ENCODE data around the gene SEC14L1. TPM values are rescaled to one million over a fixed set of nuclear protein-coding genes. Genes with fewer than 3 reads are reported as not detected.

The SEC14L1 gene
- total RNA-seq, 2 donors from 2014 or later, result 31.0 to 38.8 TPM

DNA sequence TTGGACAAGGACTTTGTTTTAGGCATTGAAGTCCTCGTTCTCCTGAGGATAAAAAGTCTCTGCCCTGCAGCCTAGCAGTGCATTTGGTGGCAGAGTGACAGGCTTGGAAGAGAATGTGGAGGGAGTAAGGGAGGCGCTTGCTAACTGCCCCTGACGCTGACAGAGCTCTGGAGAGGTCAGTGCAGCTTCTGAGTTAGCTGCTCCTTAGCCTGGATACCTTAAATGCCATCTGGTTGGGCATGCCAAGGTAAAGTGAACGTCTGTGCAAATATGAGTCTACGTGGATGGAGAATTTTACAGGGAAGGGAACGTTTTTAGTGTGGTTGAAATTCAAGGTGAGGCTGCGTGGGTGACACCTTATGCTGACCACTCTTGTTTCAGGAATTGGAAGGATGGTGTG is 44.4 kb downstream of the SEC14L1 start:
- TF ChIP-seq, protein P1, sequence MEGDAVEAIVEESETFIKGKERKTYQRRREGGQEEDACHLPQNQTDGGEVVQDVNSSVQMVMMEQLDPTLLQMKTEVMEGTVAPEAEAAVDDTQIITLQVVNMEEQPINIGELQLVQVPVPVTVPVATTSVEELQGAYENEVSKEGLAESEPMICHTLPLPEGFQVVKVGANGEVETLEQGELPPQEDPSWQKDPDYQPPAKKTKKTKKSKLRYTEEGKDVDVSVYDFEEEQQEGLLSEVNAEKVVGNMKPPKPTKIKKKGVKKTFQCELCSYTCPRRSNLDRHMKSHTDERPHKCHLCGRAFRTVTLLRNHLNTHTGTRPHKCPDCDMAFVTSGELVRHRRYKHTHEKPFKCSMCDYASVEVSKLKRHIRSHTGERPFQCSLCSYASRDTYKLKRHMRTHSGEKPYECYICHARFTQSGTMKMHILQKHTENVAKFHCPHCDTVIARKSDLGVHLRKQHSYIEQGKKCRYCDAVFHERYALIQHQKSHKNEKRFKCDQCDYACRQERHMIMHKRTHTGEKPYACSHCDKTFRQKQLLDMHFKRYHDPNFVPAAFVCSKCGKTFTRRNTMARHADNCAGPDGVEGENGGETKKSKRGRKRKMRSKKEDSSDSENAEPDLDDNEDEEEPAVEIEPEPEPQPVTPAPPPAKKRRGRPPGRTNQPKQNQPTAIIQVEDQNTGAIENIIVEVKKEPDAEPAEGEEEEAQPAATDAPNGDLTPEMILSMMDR (IDR thresholded peaks at IDR 0.05), result no peak
- Histone ChIP-seq H3K4me3 (no peak overlapping the region), H3K9ac (ENCODE audit: low read depth in 2 of 2, low read length in 2 of 2) (no peak overlapping the region), H3K4me1 (no peaks in the 10 kb centered on the region), H3K27me3 (no peaks in the 10 kb centered on the region), H3K27ac (no peak overlapping the region), H3K36me3 (no peaks in the 10 kb centered on the region), H3K9me3 (no peaks in the 10 kb centered on the region)
- intact Hi-C loops (cut with DNase I), result no loop called here
- no peak for DNase-seq

- intact Hi-C loops (cut with DNase I), result no loop called here
- TF ChIP-seq, protein P1 (IDR thresholded peaks at IDR 0.05), result no peak
- Histone ChIP-seq H3K36me3 (no peaks in the 10 kb centered on the region), H3K4me3 (no peak overlapping the region), H3K9ac (ENCODE audit: low read depth in 2 of 2, low read length in 2 of 2) (no peak overlapping the region), H3K27ac (no peak overlapping the region), H3K9me3 (no peaks in the 10 kb centered on the region), H3K27me3 (no peaks in the 10 kb centered on the region), H3K4me1 (no peaks in the 10 kb centered on the region)
- no peak for DNase-seq
Observed at GRCh38 chr17:77186141-77186604, 45.4 kb downstream of the SEC14L1 start.

DNA sequence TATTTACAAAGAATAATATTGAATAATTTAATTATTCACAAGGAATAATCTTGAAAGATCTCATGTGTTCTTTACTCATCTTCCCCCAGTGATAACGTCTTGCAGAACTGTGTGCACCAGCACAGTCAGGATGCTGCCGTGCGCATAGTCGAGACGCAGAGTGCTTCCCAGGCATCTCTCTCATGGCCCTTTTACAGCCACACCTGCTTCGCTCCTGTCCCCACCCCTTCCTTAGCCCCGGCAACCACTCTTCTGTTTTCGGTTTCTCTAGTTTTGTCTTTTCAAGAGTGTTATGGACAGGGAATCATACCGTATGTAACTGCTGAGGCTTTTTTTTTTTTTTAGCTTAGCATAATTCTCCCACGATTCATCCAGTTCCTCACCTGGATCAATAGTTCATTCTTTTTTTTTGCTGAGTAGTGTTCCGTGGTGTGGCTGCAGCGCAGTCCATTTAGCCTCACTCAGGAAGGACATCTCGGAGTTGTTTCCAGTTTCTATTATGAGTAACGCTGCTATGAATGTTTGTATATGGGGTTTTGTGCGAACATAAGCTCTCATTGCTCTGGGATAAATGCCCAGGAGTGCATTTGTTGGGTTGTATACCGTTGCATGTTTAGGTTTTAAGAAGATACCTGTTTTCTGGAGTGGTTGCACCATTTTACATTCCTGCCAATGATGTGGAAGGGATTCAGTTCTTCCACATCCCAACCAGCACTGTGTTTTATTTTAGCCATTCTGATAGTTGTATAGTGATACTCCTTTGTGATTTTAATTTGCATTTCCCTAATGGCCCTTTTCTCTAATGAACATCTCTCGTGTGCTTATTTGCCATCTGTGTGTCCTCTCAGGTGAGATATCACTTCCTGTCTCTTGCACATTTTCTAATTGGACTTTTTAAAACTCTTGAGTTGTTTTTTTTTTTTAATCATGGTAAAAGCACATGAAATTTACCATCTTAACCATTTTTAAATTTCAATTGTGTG is 47.6 kb downstream of the SEC14L1 start:
- TF ChIP-seq, protein P1 (IDR thresholded peaks at IDR 0.05), result no peak
- Histone ChIP-seq H3K27ac (no peak overlapping the region), H3K9ac (ENCODE audit: low read depth in 2 of 2, low read length in 2 of 2) (no peak overlapping the region), H3K4me3 (no peak overlapping the region), H3K9me3 (no peaks in the 10 kb centered on the region), H3K27me3 (no peaks in the 10 kb centered on the region), H3K4me1 (no peaks in the 10 kb centered on the region), H3K36me3 (peaks cover 2% of the 10 kb centered on the region)
- DNase-seq, result no peak
- intact Hi-C loops (cut with DNase I), result no loop called here

DNA sequence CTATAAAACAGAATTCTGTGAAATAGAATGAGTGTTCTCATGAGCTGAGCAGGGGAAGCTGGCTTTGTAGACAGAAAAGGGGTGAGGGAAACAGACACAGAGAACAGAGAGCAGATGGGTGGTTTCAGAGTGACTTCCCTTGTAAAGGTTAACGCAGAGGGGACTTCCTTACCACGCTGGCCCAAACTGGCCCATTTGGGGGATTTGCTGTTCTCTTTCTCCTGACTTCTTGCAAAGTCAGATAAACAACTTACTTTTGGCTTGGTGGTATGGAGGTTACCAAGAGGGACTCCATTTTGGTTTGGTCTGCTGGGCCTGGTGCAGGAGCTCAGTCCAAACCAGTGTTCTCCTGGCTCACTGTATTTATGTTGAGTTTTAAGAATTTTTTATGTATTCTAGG is 48.4 kb downstream of the SEC14L1 start:
- H3K4me3 ChIP-seq, result no peak overlapping the region
- H3K9ac ChIP-seq (ENCODE audit: low read depth in 2 of 2, low read length in 2 of 2), result no peak overlapping the region
- intact Hi-C loops (cut with DNase I), result no loop called here
- H3K27me3 ChIP-seq, result no peaks in the 10 kb centered on the region
- no peaks in the 10 kb centered on the region for H3K4me1 ChIP-seq
- no peak overlapping the region for H3K27ac ChIP-seq
- no peaks in the 10 kb centered on the region for H3K9me3 ChIP-seq
- DNase-seq, result no peak
- H3K36me3 ChIP-seq, result peaks cover 6% of the 10 kb centered on the region
- TF ChIP-seq, protein P1 (IDR thresholded peaks at IDR 0.05), result no peak

DNA sequence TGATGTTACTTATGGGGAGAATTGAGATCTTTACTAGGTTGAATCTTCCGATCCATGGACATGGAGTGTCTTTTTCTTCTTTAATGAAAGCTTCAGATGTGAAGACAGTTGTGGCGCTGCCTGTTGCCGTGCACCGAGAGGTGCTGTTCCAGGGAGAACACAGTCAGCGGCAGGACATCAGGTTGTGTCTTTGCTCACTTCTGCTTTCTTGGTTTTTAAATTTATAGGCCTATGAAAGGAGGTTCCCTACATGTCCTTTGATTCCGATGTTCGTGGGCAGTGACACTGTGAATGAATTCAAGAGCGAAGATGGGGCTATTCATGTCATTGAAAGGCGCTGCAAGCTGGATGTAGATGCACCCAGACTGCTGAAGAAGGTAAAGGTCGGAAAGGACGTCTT is 49.8 kb downstream of the SEC14L1 start:
- no peak for DNase-seq
- intact Hi-C loops (cut with DNase I), result no loop called here
- no peaks in the 10 kb centered on the region for H3K4me1 ChIP-seq
- no peak overlapping the region for H3K4me3 ChIP-seq
- no peaks in the 10 kb centered on the region for H3K27me3 ChIP-seq
- H3K9me3 ChIP-seq, result no peaks in the 10 kb centered on the region
- H3K27ac ChIP-seq, result no peak overlapping the region
- TF ChIP-seq, protein P1 (IDR thresholded peaks at IDR 0.05), result no peak
- H3K36me3 ChIP-seq, result peaks cover 9% of the 10 kb centered on the region
- no peak overlapping the region for H3K9ac ChIP-seq (ENCODE audit: low read depth in 2 of 2, low read length in 2 of 2)

All from colonic mucosa (tissue), 4 donors.